ENCODE data around the gene EML4.
"Not testable (repeated sequence)": the region's sequence is repeated elsewhere in the genome, so short reads cannot be mapped to it uniquely, and the experiment has no call there.

Gene EML4

DNA sequence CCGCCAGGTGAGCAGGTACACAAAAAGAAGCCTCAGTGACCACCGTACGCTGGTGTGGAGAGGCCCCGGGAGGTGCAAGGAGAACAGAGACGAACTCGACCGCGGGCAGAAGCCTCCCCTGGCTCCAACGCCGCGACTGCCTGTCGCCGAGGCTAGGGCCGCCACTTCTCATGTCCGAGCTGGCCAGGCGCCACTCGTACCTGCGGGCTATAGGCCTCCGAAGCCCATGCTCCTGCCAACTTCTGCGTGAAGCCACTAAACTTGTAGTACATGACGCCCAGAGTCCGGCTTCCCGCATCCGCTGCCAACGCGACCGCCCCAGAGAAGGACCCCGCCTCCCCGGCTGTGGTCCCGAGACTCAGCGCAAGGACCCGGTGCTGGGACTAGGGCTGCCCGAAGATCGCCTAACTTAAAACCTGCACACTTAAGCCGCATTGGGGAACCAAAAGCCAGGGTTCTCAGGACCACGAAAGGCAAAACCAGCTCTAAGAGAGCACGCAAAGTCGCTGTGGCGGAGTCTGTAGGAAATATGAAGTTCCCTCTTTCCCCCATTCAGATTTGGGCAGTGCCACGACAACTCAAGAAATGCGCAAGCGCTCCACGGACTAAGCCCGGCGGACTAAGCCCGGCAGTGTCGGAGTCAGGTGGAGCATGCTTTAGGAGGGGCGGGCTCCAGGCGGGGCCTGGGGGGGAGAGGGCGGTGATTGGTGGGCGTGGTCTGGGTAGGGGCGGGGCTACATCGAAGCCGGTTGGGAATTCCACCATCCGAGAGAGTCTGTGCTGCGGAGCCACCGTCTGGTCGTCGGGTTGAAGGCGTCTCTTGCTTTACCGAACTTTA, 192.0 kb downstream of the EML4 start, which contains the start of gene COX7A2L:
COX7A2L (minus strand) TSS at position 328 of the 838 bp plus-strand sequence; CDS start at position 272, 56 bp downstream.
- DNase-seq, result peak; percentile 87 to 99 (median 98)

DNA sequence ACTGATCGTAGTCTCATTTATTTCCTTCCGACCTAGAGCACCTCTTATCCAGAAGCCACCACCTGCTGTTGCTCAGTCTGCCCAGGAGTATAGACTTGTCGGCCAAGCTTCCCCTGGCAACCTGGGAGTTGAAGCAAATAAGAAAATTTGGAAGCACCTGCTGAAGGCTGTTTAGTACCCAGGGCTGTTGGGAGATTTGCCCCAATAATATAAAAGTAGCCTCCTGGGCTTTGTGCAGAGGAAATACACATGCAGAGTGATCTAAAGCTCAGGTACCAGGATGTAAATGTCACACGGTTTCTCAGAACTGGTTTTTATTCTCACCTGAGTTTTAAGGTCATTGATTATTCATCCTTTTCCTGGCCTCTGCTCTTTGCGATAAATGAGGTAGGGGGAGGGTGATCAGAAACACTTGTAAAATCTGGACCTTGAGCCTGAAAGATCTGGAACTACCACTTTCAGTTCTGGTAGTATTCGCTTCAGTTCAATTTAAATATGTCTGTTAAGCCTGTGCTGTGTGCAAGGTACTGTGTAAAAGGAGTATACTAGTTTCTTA, 192.7 kb downstream of the EML4 start:
- DNase-seq, result no peak

- DNase-seq, result no peak
Measured at GRCh38 chr2:42363413-42363812, 194.3 kb downstream of the EML4 start.

DNA sequence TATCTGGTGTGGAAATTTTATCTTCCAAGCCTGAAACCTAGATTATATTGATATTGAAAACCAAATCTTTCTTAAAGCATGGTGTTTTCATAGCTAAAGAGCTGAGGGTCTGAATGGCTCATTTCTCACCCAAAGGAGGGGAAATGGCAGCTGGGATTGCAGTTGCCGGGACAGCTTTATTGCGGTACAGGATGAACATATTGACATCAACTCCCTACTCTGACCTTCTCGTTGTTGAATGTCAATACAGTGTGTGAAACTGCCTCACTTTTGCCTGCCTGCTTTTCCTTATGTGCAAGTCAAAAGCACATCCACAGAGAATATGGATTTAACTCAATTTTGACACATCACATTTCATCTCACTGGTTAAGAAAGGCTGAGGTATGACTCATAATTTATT, 195.5 kb downstream of the EML4 start:
- no peak for DNase-seq

GRCh38 chr2:42366411-42366810, 197.3 kb downstream of the EML4 start:
- no peak for DNase-seq

DNA sequence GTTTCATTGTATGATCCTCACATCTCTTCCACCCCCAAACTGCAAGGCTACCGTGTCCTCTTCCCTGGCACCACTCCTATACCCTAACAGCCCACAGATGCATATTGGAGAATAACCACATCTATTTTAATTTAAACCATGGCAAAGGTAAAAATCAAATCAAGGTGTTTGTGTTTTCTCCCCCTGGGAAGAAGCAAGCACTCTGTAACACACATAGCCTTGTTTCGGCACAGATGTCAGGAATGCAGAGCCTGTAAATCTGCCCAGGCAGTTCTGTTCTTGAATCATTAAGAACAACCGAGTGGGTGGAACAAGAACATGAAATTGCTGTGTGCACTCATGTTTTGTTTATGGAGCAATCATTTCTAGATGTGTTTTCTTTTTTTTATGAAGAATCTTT, 198.7 kb downstream of the EML4 start:
- DNase-seq, result peak in 1 of 14 donors; percentile 61

DNA sequence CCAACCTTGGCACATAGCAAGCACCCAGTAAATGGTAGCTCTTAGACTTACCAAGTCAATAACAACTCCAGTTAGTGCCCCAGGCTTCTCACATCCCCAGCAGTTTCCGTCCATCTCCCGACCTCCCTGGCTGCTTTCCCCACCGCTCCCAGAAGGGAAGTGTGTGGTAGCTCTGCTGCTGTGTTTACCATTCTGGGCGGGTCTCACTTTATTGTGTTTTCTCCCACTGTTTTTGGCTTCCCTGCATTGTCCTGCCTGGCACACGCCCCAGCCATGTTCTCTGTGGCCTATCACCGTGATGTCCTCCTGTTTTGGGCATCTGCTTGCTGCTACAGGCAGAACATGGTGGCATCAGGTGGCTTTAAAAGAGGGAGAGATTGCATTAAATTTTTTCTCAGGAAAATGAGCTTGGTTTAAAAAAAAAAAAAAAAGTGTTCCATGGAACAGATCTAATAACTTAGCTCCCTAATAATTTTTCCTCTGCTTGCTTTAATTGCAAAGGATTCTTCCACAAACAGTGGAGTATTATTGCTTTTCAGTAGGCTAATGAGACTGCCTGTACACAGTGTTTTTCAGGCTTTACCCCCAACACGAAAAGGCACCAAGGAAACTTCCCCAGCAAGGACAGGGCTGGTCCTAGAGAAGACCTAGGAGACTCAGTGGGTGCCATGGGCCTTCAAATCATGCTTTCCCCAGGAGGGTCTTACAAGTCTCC, 199.8 kb downstream of the EML4 start:
- DNase-seq, result peak in 2 of 14 donors; percentile 7 to 82

DNA sequence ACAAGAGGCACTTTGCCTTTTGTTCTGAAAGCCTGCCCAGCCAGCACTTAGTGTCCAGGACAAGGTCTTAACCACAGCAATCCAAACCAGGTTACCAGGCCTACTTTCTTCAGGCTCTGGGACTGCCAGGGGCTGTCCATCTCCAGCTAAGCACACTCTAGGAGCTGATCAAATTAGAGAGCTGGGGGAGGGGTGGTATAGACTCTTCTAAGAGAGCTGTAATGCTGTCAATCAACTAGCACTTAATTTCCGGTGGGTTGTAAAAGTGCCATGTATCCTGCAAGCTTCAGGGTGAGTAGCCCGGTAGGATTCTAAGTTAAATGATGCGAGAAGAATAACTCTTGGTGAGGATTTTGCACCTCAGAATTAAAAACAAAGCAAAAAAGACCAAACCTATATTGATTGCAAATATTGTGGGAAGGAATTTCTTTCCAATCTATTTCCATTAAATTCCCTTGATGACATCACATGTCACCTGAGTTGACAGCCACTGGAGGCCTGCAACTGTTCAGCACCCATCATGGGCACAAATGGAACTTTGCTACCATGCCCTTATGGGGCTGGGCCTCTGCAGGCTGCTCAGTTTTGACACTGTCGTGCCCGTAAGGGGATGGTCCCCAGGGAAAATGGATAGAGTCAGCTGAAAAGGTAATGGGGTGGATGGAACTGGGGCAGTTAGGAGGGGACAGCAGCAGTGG, 200.5 kb downstream of the EML4 start:
- no peak for DNase-seq

- DNase-seq, result no peak
Measured at GRCh38 chr2:42371611-42372473, 202.7 kb downstream of the EML4 start.

GRCh38 chr2:42372474-42373200, 203.5 kb downstream of the EML4 start:
- DNase-seq, result no peak

- no peak for DNase-seq
Measured at GRCh38 chr2:42376758-42377157, 207.6 kb downstream of the EML4 start.

DNA sequence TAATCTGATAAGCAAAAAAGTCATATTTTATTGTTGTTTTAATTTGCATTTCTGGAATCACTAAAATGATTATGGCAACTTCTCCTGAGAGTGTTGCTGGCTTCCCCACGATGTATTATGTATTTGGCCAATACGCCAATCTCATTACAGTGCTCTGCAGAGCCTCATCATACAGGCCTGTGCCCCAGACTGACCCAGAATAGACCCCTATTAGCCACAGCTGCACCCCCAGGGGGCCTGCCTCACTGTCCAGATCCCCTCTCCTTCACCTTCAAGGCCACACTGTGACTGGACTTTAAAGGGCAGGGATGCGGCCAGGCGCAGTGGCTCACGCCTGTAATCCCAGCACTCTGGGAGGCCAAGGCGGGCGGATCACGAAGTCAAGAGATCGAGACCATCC, 209.3 kb downstream of the EML4 start:
- no peak for DNase-seq

GRCh38 chr2:42380026-42380425, 210.9 kb downstream of the EML4 start:
- DNase-seq, result not testable (repeated sequence)

- DNase-seq, result no peak
Measured at GRCh38 chr2:42382144-42382543, 213.0 kb downstream of the EML4 start.

Data from C1 segment of cervical spinal cord (tissue), 14 donors.